GM23338 (cell line): Measurements from ENCODE around the gene RNF150. TPM values are rescaled to one million over a fixed set of nuclear protein-coding genes. Genes with fewer than 3 reads are reported as not detected.

ENCODE experiments used
- ATAC-seq: fragments of 200-7000 bp; cut with Tn5 transposase; 3 replicates; pipeline ENCODE4 v1.9.1; 2020
- DNase-seq: peaks from one replicate; pipeline ENCODE4 v3.0.0-alpha.2; 2015; ENCODE audit warnings: low spot score
- H2AFZ ChIP-seq: fragments of 200-600 bp; sonication (generic); 2 replicates; pipeline ENCODE4 v1.8.0; 2016; ENCODE audit warnings: antibody characterized with exemption, mild to moderate bottlenecking, moderate library complexity
- H3F3A ChIP-seq: fragments of 200-600 bp; sonication (generic); replicated peaks from 2 replicates; pipeline ENCODE4 v1.8.0; 2017; ENCODE audit warnings: antibody characterized with exemption, mixed run types, low read depth
- H3K27ac ChIP-seq: fragments of 200-600 bp; sonication (generic); 2 replicates; pipeline ENCODE4 v1.6.1; 2016; ENCODE audit warnings: low read depth
- H3K27me3 ChIP-seq: fragments of 200-600 bp; sonication (generic); 2 replicates; pipeline ENCODE4 v1.8.0; 2016; ENCODE audit warnings: mild to moderate bottlenecking, mixed run types, moderate library complexity; ENCODE audit not compliant: insufficient read depth
- H3K36me3 ChIP-seq: fragments of 200-600 bp; sonication (generic); 2 replicates; pipeline ENCODE4 v1.8.0; 2016; ENCODE audit warnings: mild to moderate bottlenecking; ENCODE audit not compliant: insufficient read depth
- H3K4me1 ChIP-seq: fragments of 200-600 bp; sonication (generic); 2 replicates; pipeline ENCODE4 v1.8.0; 2016; ENCODE audit warnings: mild to moderate bottlenecking, moderate library complexity; ENCODE audit not compliant: insufficient read depth
- H3K4me2 ChIP-seq: fragments of 200-600 bp; sonication (generic); 2 replicates; pipeline ENCODE4 v1.7.1; 2017; ENCODE audit warnings: mixed run types
- H3K4me3 ChIP-seq: fragments of 200-600 bp; sonication (generic); 2 replicates; pipeline ENCODE4 v1.6.1; 2016; ENCODE audit warnings: mixed run types
- H3K79me2 ChIP-seq: fragments of 200-600 bp; sonication (generic); replicated peaks from 2 replicates; pipeline ENCODE4 v1.8.0; 2017; ENCODE audit warnings: mild to moderate bottlenecking; ENCODE audit not compliant: insufficient read depth
- H3K9me2 ChIP-seq: fragments of 200-600 bp; sonication (generic); 2 replicates; pipeline ENCODE4 v1.8.0; 2017; ENCODE audit not compliant: insufficient read depth
- H4K20me1 ChIP-seq: fragments of 200-600 bp; sonication (generic); replicated peaks from 2 replicates; pipeline ENCODE4 v1.8.0; 2017; ENCODE audit warnings: mild to moderate bottlenecking; ENCODE audit not compliant: insufficient read depth
- H3K27ac Mint-ChIP-seq: 2 replicates; pipeline ENCODE4 v1.8.0; 2020; ENCODE audit warnings: inconsistent platforms, mild to moderate bottlenecking, moderate library complexity, mixed read lengths
- H3K27me3 Mint-ChIP-seq: 3 replicates; pipeline ENCODE4 v1.8.0; 2022; ENCODE audit warnings: low read depth, mild to moderate bottlenecking, moderate library complexity, mixed read lengths, inconsistent platforms; ENCODE audit not compliant: insufficient read depth, poor library complexity
- H3K36me3 Mint-ChIP-seq: 3 replicates; pipeline ENCODE4 v1.8.0; 2021; ENCODE audit warnings: low read depth, mild to moderate bottlenecking, inconsistent platforms, moderate library complexity, mixed read lengths
- H3K4me1 Mint-ChIP-seq: 3 replicates; pipeline ENCODE4 v1.8.0; 2020; ENCODE audit warnings: mild to moderate bottlenecking, inconsistent platforms, mixed read lengths
- H3K4me3 Mint-ChIP-seq: 3 replicates; pipeline ENCODE4 v1.8.0; 2021; ENCODE audit warnings: moderate library complexity, mild to moderate bottlenecking, inconsistent platforms, mixed read lengths
- H3K9me3 Mint-ChIP-seq: 3 replicates; pipeline ENCODE4 v1.8.0; 2020; ENCODE audit warnings: moderate library complexity, mild to moderate bottlenecking, inconsistent platforms, mixed read lengths
- CTCF ChIP-seq, 2 experiments: fragments of 200-600 bp in 1 of 2; sonication (generic) in 1 of 2; conservative IDR thresholded peaks; 2 replicates each; pipeline versions ENCODE4 v1.5.1 to v1.6.1; 2016 to 2017; ENCODE audit warnings: antibody characterized with exemption in 2 of 2, low read depth in 2 of 2, mild to moderate bottlenecking in 2 of 2, moderate library complexity in 1 of 2
- ETS1 ChIP-seq: IDR thresholded peaks from 2 replicates; pipeline ENCODE4 v1.6.1; 2016; ENCODE audit warnings: antibody characterized with exemption
- EZH2 ChIP-seq: fragments of 200-600 bp; sonication (generic); IDR thresholded peaks from one replicate; pipeline ENCODE4 v1.8.0; 2017; ENCODE audit warnings: antibody characterized with exemption, mild to moderate bottlenecking, low read depth; ENCODE audit not compliant: unreplicated experiment
- NANOG ChIP-seq: IDR thresholded peaks from 2 replicates; pipeline ENCODE4 v1.6.1; 2016; ENCODE audit warnings: antibody characterized with exemption, borderline replicate concordance
- POLR2AphosphoS5 ChIP-seq: IDR thresholded peaks from 2 replicates; pipeline ENCODE4 v1.6.1; 2016; ENCODE audit warnings: antibody characterized with exemption, low read depth
- REST ChIP-seq: IDR thresholded peaks from one replicate; pipeline ENCODE4 v1.6.1; 2018; ENCODE audit warnings: antibody characterized with exemption; ENCODE audit not compliant: unreplicated experiment
- STAT1 ChIP-seq: IDR thresholded peaks from one replicate; pipeline ENCODE4 v1.6.1; 2016; ENCODE audit warnings: antibody characterized with exemption; ENCODE audit not compliant: unreplicated experiment
- ZNF114 ChIP-seq: fragments of 250-450 bp; sonication (Bioruptor Pico); IDR thresholded peaks from 2 replicates; pipeline ENCODE4 v1.5.0; 2020; ENCODE audit warnings: mild to moderate bottlenecking, moderate library complexity
- ZNF331 ChIP-seq: fragments of 250-450 bp; sonication (Bioruptor Pico); IDR thresholded peaks from 2 replicates; pipeline ENCODE4 v1.5.0; 2020; ENCODE audit warnings: low read depth, mild to moderate bottlenecking, moderate library complexity
- ZNF462 ChIP-seq: fragments of 250-450 bp; sonication (Bioruptor Pico); IDR thresholded peaks from 2 replicates; pipeline ENCODE4 v1.5.0; 2020; ENCODE audit warnings: mild to moderate bottlenecking, moderate library complexity
- polyA plus RNA-seq: library from polyadenylated mRNA; unstranded; fragments of >200 nt; fragmentation: Nextera tagmentation; extraction: Ambion mirVana; gene quantifications from 2 replicates; pipeline ENCODE4 v1.2.1, GENCODE V29; 2016
- total RNA-seq: library from RNA; depleted of rRNA; stranded (reverse); fragments of >200 nt; shearing (Covaris generic); gene quantifications from 2 replicates; pipeline ENCODE4 v1.2.3, GENCODE V29; 2014

RNF150 gene
- total and polyA plus RNA-seq, 2 experiments from 2014 or later, result 1.3 to 6.1 TPM

- Histone ChIP-seq H2AFZ (0 out of 2 replicates have a peak overlapping the region, but pooled peaks have one; percentile 54), H4K20me1 (no peaks in the 10 kb centered on the region), H3K4me1 (no peaks in the 10 kb centered on the region), H3K4me2 (no peak overlapping the region), H3K4me3 (no peak overlapping the region), H3F3A (no peaks in the 10 kb centered on the region), H3K36me3 (no peaks in the 10 kb centered on the region), H3K79me2 (no peaks in the 10 kb centered on the region), H3K9me2 (no peaks in the 10 kb centered on the region), H3K27ac (no peak overlapping the region), H3K27me3 (no peaks in the 10 kb centered on the region)
- Mint-ChIP-seq H3K27me3 (no peaks in the 10 kb centered on the region), H3K4me1 (no peaks in the 10 kb centered on the region), H3K4me3 (no peak overlapping the region), H3K36me3 (no peaks in the 10 kb centered on the region), H3K9me3 (no peaks in the 10 kb centered on the region), H3K27ac (no peak overlapping the region)
- no peak for TF ChIP-seq STAT1
- no peak for TF ChIP-seq ZNF331
- TF ChIP-seq EZH2, result no peak
- TF ChIP-seq CTCF (conservative IDR thresholded peaks at IDR 0.05; ENCODE audit: low read depth in 2 of 2), result no peak
- no peak for TF ChIP-seq ZNF462 (CRISPR knock-in tag)
- TF ChIP-seq ETS1, result no peak
- no peak for TF ChIP-seq POLR2AphosphoS5
- no peak for TF ChIP-seq NANOG
- no peak for TF ChIP-seq ZNF114
- TF ChIP-seq REST, result no peak
- ATAC-seq (no peak), DNase-seq (no peak)
Measured at GRCh38 chr4:140834839-140835495, 298.3 kb downstream of the RNF150 start.
